Astrocyte of the hippocampus (primary cell): ENCODE measurements around the gene KRT80.

Source experiments
- DNase-seq: peaks from one replicate; pipeline ENCODE4 v3.0.0; 2011; ENCODE audit warnings: low read depth, low spot score

The KRT80 gene

DNA sequence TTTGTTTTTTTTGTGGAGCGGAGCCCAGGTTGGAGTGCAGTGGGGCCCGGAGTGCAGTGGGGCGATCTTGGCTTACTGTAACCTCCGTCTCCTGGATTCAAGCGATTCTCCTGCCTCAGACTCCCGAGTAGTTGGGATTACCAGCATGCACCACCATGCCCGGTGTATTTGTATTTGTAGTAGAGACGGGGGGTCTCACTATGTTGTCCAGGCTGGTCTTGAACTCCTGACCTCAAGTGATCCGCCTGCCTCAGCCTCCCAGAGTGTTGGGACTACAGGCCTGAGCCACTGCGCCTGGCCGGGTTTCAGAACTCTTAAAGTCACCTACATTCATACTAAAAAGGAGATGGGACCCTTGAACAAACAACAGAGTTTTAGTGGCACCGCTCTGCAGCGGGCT is 52.7 kb downstream of the KRT80 start:
- DNase-seq = no peak

GRCh38 chr12:52137746-52138145 is 54.1 kb downstream of the KRT80 start:
- DNase-seq = no peak

GRCh38 chr12:52132754-52133161 is 59.1 kb downstream of the KRT80 start:
- DNase-seq = no peak

GRCh38 chr12:52130711-52131110 is 61.1 kb downstream of the KRT80 start:
- no peak for DNase-seq

DNA sequence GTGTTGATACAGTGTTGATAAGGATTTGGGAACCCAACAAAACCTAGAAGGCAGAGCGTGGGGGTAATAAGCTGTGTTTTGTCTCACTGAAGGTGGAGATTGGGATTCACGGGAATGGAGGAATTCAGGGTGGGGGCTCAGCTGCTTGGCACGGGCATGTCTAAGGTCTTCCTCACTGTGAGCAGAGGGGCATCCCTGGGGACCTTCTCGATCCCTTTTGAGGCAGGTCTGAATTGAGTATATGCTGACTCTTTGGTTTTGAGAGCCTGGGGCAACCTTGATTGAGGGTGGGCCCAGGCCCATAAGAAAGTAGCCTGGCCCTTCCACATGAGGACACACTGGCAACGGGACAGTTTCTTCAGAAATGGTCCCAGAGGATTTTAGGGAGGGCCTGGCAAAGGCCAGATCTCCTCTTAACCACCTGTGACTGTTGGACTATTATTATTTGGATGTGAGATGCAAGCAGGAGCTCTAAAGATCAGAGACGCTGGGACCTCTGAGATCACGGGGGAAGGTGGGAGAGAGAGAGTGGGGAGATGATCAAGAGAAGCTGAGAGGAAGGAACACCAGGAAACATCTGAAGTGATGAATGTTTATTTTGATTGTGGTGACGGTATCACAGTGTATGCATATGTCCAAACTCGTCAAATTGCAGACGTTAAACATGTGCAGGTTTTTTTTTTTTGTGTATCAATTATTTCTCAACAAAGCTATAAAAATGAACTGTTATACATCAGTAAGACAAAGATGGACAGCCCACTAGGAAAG is 63.9 kb downstream of the KRT80 start:
- DNase-seq = no peak

GRCh38 chr12:52126605-52127578 is 64.9 kb downstream of the KRT80 start:
- no peak for DNase-seq

DNA sequence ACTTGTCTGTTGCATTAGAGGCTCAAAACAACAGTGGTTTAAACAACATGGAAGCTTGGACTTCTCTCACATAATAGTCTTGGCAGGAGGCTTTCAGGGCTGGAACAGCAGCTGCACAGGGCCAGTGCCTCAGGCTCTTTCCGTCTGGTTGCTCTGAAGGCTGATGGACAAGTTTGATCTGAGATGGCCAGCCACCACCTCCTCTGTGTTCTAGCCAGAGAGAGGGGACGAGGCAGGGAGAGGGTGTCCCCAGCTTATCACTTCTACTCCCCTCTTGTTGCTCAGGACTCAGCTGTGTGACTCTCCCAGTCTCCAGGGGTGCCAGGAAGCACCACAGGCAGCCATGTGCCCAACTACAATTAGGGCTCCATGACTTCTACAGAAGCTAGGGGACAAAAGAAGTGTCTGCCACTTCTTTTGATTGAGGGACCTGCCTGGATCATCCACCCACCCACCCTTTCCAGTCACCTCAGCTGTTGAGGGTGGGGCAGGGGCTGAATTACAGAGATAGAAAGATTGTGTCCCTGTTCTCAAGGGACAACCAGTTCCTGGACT is 65.7 kb downstream of the KRT80 start:
- no peak for DNase-seq

GRCh38 chr12:52125476-52125900 is 66.3 kb downstream of the KRT80 start:
- no peak for DNase-seq

GRCh38 chr12:52123487-52124186 is 68.2 kb downstream of the KRT80 start:
- no peak for DNase-seq

GRCh38 chr12:52122904-52123303 is 68.9 kb downstream of the KRT80 start:
- no peak for DNase-seq

DNA sequence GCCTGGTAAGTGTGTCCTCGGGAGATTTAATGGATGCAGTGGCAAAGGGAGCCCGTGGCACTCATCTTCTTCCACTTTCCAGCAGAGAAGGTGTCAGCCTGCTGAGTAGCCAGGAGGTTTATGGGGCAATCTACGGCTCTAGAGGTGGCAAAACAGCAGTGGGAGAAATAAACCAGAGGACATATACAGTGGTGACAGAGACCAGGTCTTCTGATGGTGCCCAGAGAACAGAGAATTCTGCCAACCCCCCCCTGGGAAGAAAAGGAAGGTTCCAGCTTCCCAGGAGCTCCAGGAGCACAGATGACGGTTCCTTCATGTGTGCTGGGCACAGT is 69.3 kb downstream of the KRT80 start:
- no peak for DNase-seq

GRCh38 chr12:52121824-52122539 is 69.8 kb downstream of the KRT80 start:
- peak; percentile 66 for DNase-seq

- no peak for DNase-seq
Observed at GRCh38 chr12:52120951-52121823, 70.6 kb downstream of the KRT80 start.

DNA sequence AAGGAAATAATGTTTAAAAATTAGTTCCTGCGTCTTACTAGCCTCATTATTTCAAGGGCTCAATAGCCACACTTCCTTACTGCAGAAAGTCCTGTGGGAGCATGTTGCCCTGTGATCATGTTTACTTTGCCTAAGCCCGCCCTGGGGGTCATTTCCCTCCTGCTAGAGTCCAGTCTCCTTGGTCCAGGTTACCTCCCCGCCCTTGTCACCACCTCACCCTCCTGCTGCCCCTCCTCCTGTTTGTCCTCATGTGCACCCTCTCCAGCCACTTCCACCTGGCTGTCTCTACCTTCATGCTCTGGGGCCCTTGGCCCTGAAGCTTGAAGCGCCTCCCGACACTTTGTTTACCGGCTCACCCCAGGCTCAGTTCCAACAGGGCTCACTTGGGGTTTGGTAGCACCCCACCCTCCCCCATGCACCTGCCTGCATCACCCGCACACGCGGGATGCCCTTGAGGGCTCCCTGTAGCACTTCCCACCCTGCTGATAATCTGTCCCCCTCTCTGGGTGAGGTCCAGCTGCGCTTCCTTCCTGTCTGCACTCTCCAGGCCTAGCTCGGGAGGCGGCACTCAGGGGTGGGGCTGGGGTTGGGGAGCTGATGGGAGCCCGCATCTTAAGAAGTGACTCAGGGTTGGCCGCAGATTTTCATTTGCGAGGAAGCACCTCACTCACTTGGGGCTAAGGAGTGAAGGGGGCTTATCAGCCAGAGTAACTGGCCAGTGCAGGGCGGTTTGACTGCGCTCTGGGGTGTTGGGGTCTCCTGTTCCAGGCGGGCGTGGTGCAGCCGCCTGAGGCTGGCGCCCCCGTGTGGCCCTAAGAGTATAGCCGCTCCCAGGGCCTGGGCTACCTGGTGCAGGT is 72.2 kb downstream of the KRT80 start:
- DNase-seq = peak; percentile 40
